ENCODE measurements around the gene SLC30A7. TPM values are rescaled to one million over a fixed set of nuclear protein-coding genes. Genes with fewer than 3 reads are reported as not detected.

Gene SLC30A7
- total RNA-seq, 1 experiment from 2014 or later: 31.4 TPM

GRCh38 chr1:101027194-101027772 is 131.4 kb downstream of the SLC30A7 start:
- peak overlapping the region; percentile 66 for H3K4me3 ChIP-seq (ENCODE audit: low read depth, low read length, poor library complexity, severe bottlenecking)
- H3K36me3 ChIP-seq (ENCODE audit: insufficient read depth, low read length, poor library complexity, severe bottlenecking): no peaks in the 10 kb centered on the region
- ChIA-PET POLR2A (ENCODE audit: low non-redundant PET) (no interaction called here), CTCF (no interaction called here)
- no TSS peak for BruUV-seq (replicated peaks)
- TF ChIP-seq CTCF (conservative IDR thresholded peaks at IDR 0.05; ENCODE audit: low read depth, low read length) (no peak), EZH2 (IDR thresholded peaks at IDR 0.05; ENCODE audit: borderline replicate concordance, low read depth, low read length, poor library complexity, severe bottlenecking) (no peak)
- peaks cover 23% of the 10 kb centered on the region for H3K4me1 ChIP-seq (ENCODE audit: insufficient read depth, low read length, poor library complexity, severe bottlenecking)
- H3K9me3 ChIP-seq (ENCODE audit: low read depth, low read length, poor library complexity, severe bottlenecking): no peaks in the 10 kb centered on the region
- DNase-seq (ENCODE audit: low spot score): no peak
- intact Hi-C loops (cut with micrococcal nuclease; ENCODE audit: unreplicated experiment): loop anchor here (5.0 kb wide), 2 partner anchors 75 to 210 kb away; partner anchors contain the start of gene S1PR1
- H3K27ac ChIP-seq (ENCODE audit: low read depth, low read length, poor library complexity, severe bottlenecking): no peak overlapping the region
- no peaks in the 10 kb centered on the region for H3K27me3 ChIP-seq (replicated peaks; ENCODE audit: insufficient read depth, low read depth, low read length, poor library complexity)

- Histone ChIP-seq H3K36me3 (ENCODE audit: insufficient read depth, low read length, poor library complexity, severe bottlenecking) (no peaks in the 10 kb centered on the region), H3K9me3 (ENCODE audit: low read depth, low read length, poor library complexity, severe bottlenecking) (no peaks in the 10 kb centered on the region), H3K27ac (ENCODE audit: low read depth, low read length, poor library complexity, severe bottlenecking) (no peak overlapping the region), H3K4me1 (ENCODE audit: insufficient read depth, low read length, poor library complexity, severe bottlenecking) (peaks cover 13% of the 10 kb centered on the region), H3K27me3 (replicated peaks; ENCODE audit: insufficient read depth, low read depth, low read length, poor library complexity) (no peaks in the 10 kb centered on the region), H3K4me3 (ENCODE audit: low read depth, low read length, poor library complexity, severe bottlenecking) (no peak overlapping the region)
- DNase-seq (ENCODE audit: low spot score): no peak
- no TSS peak for BruUV-seq (replicated peaks)
- intact Hi-C loops (cut with micrococcal nuclease; ENCODE audit: unreplicated experiment): loop anchor here (5.0 kb wide), 2 partner anchors 76 to 209 kb away; partner anchors contain the start of gene S1PR1
- ChIA-PET CTCF (no interaction called here), POLR2A (ENCODE audit: low non-redundant PET) (no interaction called here)
- TF ChIP-seq CTCF (conservative IDR thresholded peaks at IDR 0.05; ENCODE audit: low read depth, low read length) (no peak), EZH2 (IDR thresholded peaks at IDR 0.05; ENCODE audit: borderline replicate concordance, low read depth, low read length, poor library complexity, severe bottlenecking) (no peak)
Observed at GRCh38 chr1:101028466-101028865, 132.6 kb downstream of the SLC30A7 start.

GRCh38 chr1:101029184-101029583 is 133.3 kb downstream of the SLC30A7 start:
- Histone ChIP-seq H3K27ac (ENCODE audit: low read depth, low read length, poor library complexity, severe bottlenecking) (no peak overlapping the region), H3K27me3 (replicated peaks; ENCODE audit: insufficient read depth, low read depth, low read length, poor library complexity) (no peaks in the 10 kb centered on the region), H3K36me3 (ENCODE audit: insufficient read depth, low read length, poor library complexity, severe bottlenecking) (no peaks in the 10 kb centered on the region), H3K4me1 (ENCODE audit: insufficient read depth, low read length, poor library complexity, severe bottlenecking) (peaks cover 13% of the 10 kb centered on the region), H3K9me3 (ENCODE audit: low read depth, low read length, poor library complexity, severe bottlenecking) (no peaks in the 10 kb centered on the region), H3K4me3 (ENCODE audit: low read depth, low read length, poor library complexity, severe bottlenecking) (no peak overlapping the region)
- no peak for TF ChIP-seq EZH2 (IDR thresholded peaks at IDR 0.05; ENCODE audit: borderline replicate concordance, low read depth, low read length, poor library complexity, severe bottlenecking)
- no peak for TF ChIP-seq CTCF (conservative IDR thresholded peaks at IDR 0.05; ENCODE audit: low read depth, low read length)
- intact Hi-C loops (cut with micrococcal nuclease; ENCODE audit: unreplicated experiment): loop anchor here (5.0 kb wide), 2 partner anchors 77 to 208 kb away; partner anchors contain the start of gene S1PR1
- CTCF ChIA-PET: no interaction called here
- DNase-seq (ENCODE audit: low spot score): no peak
- POLR2A ChIA-PET (ENCODE audit: low non-redundant PET): no interaction called here
- BruUV-seq (replicated peaks): no TSS peak
